SK-N-SH (cell line): ENCODE results near the gene RNF130. TPM values are rescaled to one million over a fixed set of nuclear protein-coding genes. Genes with fewer than 3 reads are reported as not detected.
"Not testable (repeated sequence)": the region's sequence is repeated elsewhere in the genome, so short reads cannot be mapped to it uniquely, and the experiment has no call there.

Source experiments
- CTCF ChIA-PET: fragments of 300-600, 350-600 bp; formaldehyde crosslinking; extraction: SDS; loops from one replicate; lab custom pipeline; 2021; lab: Yijun Ruan, JAX
- POLR2A ChIA-PET: fragments of 350-600 bp; sonication (Branson Sonifier 250); formaldehyde crosslinking; extraction: SDS; loops from one replicate; lab custom pipeline; 2020; ENCODE audit warnings: antibody characterized with exemption, inconsistent platforms; lab: Yijun Ruan, JAX
- DNase-seq: peaks from one replicate; pipeline ENCODE4 v3.0.0; 2012
- H2AFZ ChIP-seq: fragments of 200-600 bp; sonication (generic); 2 replicates; pipeline ENCODE4 v1.8.1; 2016; ENCODE audit warnings: antibody characterized with exemption, mild to moderate bottlenecking, low read depth
- H3F3A ChIP-seq: fragments of 200-600 bp; sonication (generic); replicated peaks from 2 replicates; pipeline ENCODE3; 2016; ENCODE audit warnings: antibody characterized with exemption, mild to moderate bottlenecking; ENCODE audit not compliant: insufficient read depth
- H3K27ac ChIP-seq, 2 experiments: fragments of 200-500 bp in 1 of 2; fragments of 200-600 bp in 1 of 2; sonication (Bioruptor generic) in 1 of 2; sonication (generic), shearing (Covaris generic) in 1 of 2; 2 replicates each; pipeline versions ENCODE4 v1.5.1 to v1.6.1; 2014 to 2016; ENCODE audit warnings: low read depth in 2 of 2, inconsistent platforms in 1 of 2, low read length in 1 of 2, mild to moderate bottlenecking in 1 of 2, mixed read lengths in 1 of 2
- H3K27me3 ChIP-seq: fragments of 200-600 bp; sonication (generic), shearing (Covaris generic); 2 replicates; pipeline ENCODE4 v1.6.1; 2016; ENCODE audit warnings: mixed run types; ENCODE audit not compliant: insufficient read depth
- H3K36me3 ChIP-seq, 2 experiments: fragments of 200-500 bp in 1 of 2; fragments of 200-600 bp in 1 of 2; sonication (Bioruptor generic) in 1 of 2; sonication (generic) in 1 of 2; replicated peaks in 1 of 2; 2 replicates each; pipeline versions ENCODE3 to v1.5.1; 2014 to 2016; ENCODE audit warnings: low read length in 1 of 2, mild to moderate bottlenecking in 1 of 2; ENCODE audit not compliant: insufficient read depth in 2 of 2, control insufficient read depth in 1 of 2
- H3K4me1 ChIP-seq, 2 experiments: fragments of 200-500 bp in 1 of 2; fragments of 200-600 bp in 1 of 2; sonication (Bioruptor generic) in 1 of 2; sonication (generic), shearing (Covaris generic) in 1 of 2; 2 replicates each; pipeline versions ENCODE4 v1.5.1 to v1.6.1; 2014 to 2016; ENCODE audit warnings: low read depth in 1 of 2, low read length in 1 of 2, mixed run types in 1 of 2; ENCODE audit not compliant: insufficient read depth in 2 of 2, control insufficient read depth in 1 of 2
- H3K4me2 ChIP-seq: fragments of 200-600 bp; sonication (generic), shearing (Covaris generic); 2 replicates; pipeline ENCODE4 v1.6.1; 2017; ENCODE audit warnings: mixed run types
- H3K4me3 ChIP-seq, 2 experiments: fragments of 200-500 bp in 1 of 2; fragments of 200-600 bp in 1 of 2; sonication (Bioruptor generic) in 1 of 2; sonication (generic), shearing (Covaris generic) in 1 of 2; 2 replicates each; pipeline versions ENCODE4 v1.5.1 to v1.8.1; 2014 to 2016; ENCODE audit warnings: low read depth in 2 of 2, inconsistent platforms in 1 of 2, low read length in 1 of 2, mild to moderate bottlenecking in 1 of 2, mixed read lengths in 1 of 2, moderate library complexity in 1 of 2
- H3K79me2 ChIP-seq: fragments of 200-600 bp; sonication (generic); 2 replicates; pipeline ENCODE4 v1.8.1; 2017; ENCODE audit warnings: mild to moderate bottlenecking; ENCODE audit not compliant: insufficient read depth
- H3K9ac ChIP-seq: fragments of 200-600 bp; sonication (generic); 2 replicates; pipeline ENCODE4 v1.6.1; 2017; ENCODE audit warnings: mixed run types
- H3K9me2 ChIP-seq: fragments of 200-600 bp; sonication (generic); 2 replicates; pipeline ENCODE4 v1.6.1; 2017; ENCODE audit warnings: mixed run types
- H3K9me3 ChIP-seq: fragments of 200-600 bp; sonication (generic); 2 replicates; pipeline ENCODE4 v1.6.1; 2017; ENCODE audit warnings: mixed run types, mild to moderate bottlenecking, moderate library complexity
- H4K20me1 ChIP-seq: fragments of 200-600 bp; sonication (generic); 2 replicates; pipeline ENCODE4 v1.6.1; 2017; ENCODE audit warnings: mild to moderate bottlenecking, mixed run types; ENCODE audit not compliant: insufficient read depth
- GABPA ChIP-seq: IDR thresholded peaks from 2 replicates; pipeline ENCODE4 v1.4.0; 2012; ENCODE audit warnings: low read depth, mild to moderate bottlenecking
- GATA2 ChIP-seq: sonication (generic); formaldehyde crosslinking; IDR thresholded peaks from 2 replicates; pipeline ENCODE4 v1.5.0; 2020; ENCODE audit warnings: mild to moderate bottlenecking, missing genetic modification reagents
- MXI1 ChIP-seq: IDR thresholded peaks from 2 replicates; pipeline ENCODE4 v1.6.1; 2012; ENCODE audit warnings: mild to moderate bottlenecking, low read depth, low read length, improper control_type of control experiment
- NFIC ChIP-seq: IDR thresholded peaks from 2 replicates; pipeline ENCODE4 v1.4.0; 2012; ENCODE audit warnings: borderline replicate concordance
- RCOR1 ChIP-seq: fragments of 150-350 bp; IDR thresholded peaks from 2 replicates; pipeline ENCODE4 v1.6.1; 2017; ENCODE audit warnings: antibody characterized with exemption, low read length
- RFX5 ChIP-seq: IDR thresholded peaks from 2 replicates; pipeline ENCODE4 v1.6.1; 2012; ENCODE audit warnings: mild to moderate bottlenecking, improper control_type of control experiment, low read length
- TCF12 ChIP-seq: IDR thresholded peaks from 2 replicates; pipeline ENCODE4 v1.4.0; 2012
- WGBS: methylation state at CpG from one replicate; pipeline ENCODE4 v1.1.6; 2017; ENCODE audit warnings: low lambda C conversion rate; 5-methylcytosine and 5-hydroxymethylcytosine counted together
- polyA plus RNA-seq, 3 experiments: library from polyadenylated mRNA; depleted of rRNA; stranded (reverse); fragments of >200 nt; gene quantifications; 2 replicates each; pipeline ENCODE4 v1.2.3, GENCODE V29; 2012

Gene RNF130
- polyA plus RNA-seq, 1 of the 3 experiments (the other 2 are of a cell fraction) = 41.4 TPM

- no peak for DNase-seq
- no peak overlapping the region for H3K27ac ChIP-seq
Measured at GRCh38 chr5:179960204-179960831, 111.2 kb downstream of the RNF130 start.

DNA sequence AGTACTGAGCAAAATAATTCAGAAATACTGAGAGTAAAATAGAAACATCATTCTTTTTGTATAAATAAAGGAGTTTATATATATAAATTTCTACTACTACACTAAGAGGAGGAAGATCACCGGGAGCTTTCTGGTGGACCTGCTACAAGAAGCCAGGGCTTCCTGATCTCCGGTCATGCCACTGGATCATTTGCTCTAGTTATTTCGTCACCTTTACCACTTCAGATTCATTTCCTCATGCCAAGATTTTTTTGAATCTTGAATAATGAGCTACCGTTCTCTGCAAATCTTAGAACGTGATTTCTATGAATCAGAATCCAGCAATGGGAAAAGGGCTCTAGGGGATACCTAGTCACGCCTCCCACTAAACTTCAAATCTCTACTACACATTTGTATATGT is 111.9 kb downstream of the RNF130 start:
- ChIA-PET POLR2A (no interaction called here), CTCF (interaction anchor here (0.6 to 1.3 kb wide), 3 partner anchors 12 to 219 kb away, joined by 3 read pairs; no protein-coding TSS in a partner anchor)
- Histone ChIP-seq H2AFZ (no peak overlapping the region), H3K9me3 (no peaks in the 10 kb centered on the region), H3K4me2 (no peak overlapping the region), H3K36me3 (peaks cover 7 to 21% of the 10 kb centered on the region in 2 experiments), H3K27me3 (no peaks in the 10 kb centered on the region), H4K20me1 (no peaks in the 10 kb centered on the region), H3K27ac (no peak overlapping the region), H3F3A (no peaks in the 10 kb centered on the region), H3K79me2 (no peaks in the 10 kb centered on the region), H3K4me3 (no peak overlapping the region), H3K9me2 (no peaks in the 10 kb centered on the region), H3K9ac (no peak overlapping the region), H3K4me1 (no peaks in the 10 kb centered on the region)
- TF ChIP-seq TCF12 = no peak
- TF ChIP-seq GATA2 = no peak
- DNase-seq = no peak
- WGBS = 97% methylated on average over 6 of the region's 6 CpGs

More at GRCh38 chr5:179960204-179960831, 111.2 kb downstream of the RNF130 start:
- no peak overlapping the region for H3K4me3 ChIP-seq
- TF ChIP-seq GABPA (no peak), RFX5 (no peak), MXI1 (no peak), RCOR1 (no peak), NFIC (no peak)
- no peaks in the 10 kb centered on the region for H3K9me3 ChIP-seq
- no peaks in the 10 kb centered on the region for H3K4me1 ChIP-seq
- H3K79me2 ChIP-seq = no peaks in the 10 kb centered on the region
- H3F3A ChIP-seq = no peaks in the 10 kb centered on the region
- no peaks in the 10 kb centered on the region for H3K9me2 ChIP-seq
- H3K9ac ChIP-seq = no peak overlapping the region
- H4K20me1 ChIP-seq = no peaks in the 10 kb centered on the region
- H2AFZ ChIP-seq = no peak overlapping the region
- peaks cover 12 to 22% of the 10 kb centered on the region in 2 experiments for H3K36me3 ChIP-seq
- ChIA-PET CTCF (interaction anchor here (0.6 to 0.7 kb wide), 2 partner anchors 11 to 219 kb away, joined by 3 read pairs; no protein-coding TSS in a partner anchor), POLR2A (no interaction called here)
- H3K27me3 ChIP-seq = no peaks in the 10 kb centered on the region
- no peak overlapping the region for H3K4me2 ChIP-seq
- 97% methylated on average over 5 of the region's 5 CpGs for WGBS

DNA sequence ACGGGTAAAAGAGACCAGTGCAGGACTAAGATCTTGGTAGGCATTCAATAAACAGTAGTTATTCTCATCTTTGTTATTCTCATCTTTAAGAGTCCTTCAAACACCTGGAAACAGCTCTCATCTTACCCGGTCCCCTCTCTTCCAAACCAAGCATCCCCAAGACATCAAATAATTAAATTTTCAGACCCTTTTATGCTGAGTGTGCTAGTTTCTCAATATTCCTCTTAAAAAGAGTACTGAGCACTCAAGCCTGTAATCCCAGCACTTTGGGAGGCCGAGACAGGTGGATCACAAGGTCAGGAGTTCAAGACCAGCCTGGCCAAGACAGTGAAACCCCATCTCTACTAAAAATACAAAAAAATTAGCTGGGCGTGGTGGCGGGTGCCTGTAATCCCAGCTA is 112.4 kb downstream of the RNF130 start:
- H3K79me2 ChIP-seq, H3F3A ChIP-seq, POLR2A ChIA-PET, H4K20me1 ChIP-seq, DNase-seq, H2AFZ ChIP-seq, H3K27me3 ChIP-seq, H3K9me3 ChIP-seq, H3K9ac ChIP-seq, H3K4me1 ChIP-seq, H3K9me2 ChIP-seq, H3K4me2 ChIP-seq, H3K27ac ChIP-seq, H3K4me3 ChIP-seq: not testable (repeated sequence)
- 97% methylated on average over 5 of the region's 5 CpGs for WGBS
- peaks cover 7 to 17% of the 10 kb centered on the region in 2 experiments for H3K36me3 ChIP-seq
- CTCF ChIA-PET = interaction anchor here (1.3 kb wide), 1 partner anchor 16 kb away, joined by 3 read pairs; no protein-coding TSS in a partner anchor
